GM19023 (cell line): ENCODE data around the gene CCDC190.
"Not testable (repeated sequence)": the region's sequence is repeated elsewhere in the genome, so short reads cannot be mapped to it uniquely, and the experiment has no call there.

Experiments used
- ATAC-seq: cut with Tn5 transposase; IDR thresholded peaks from one replicate; pipeline ENCODE4 v1.9.1; 2021; ENCODE audit warnings: mild to moderate bottlenecking, moderate library complexity; ENCODE audit not compliant: unreplicated experiment

CCDC190 gene

GRCh38 chr1:162878000-162878596, 17.1 kb upstream of the CCDC190 start:
- no peak for ATAC-seq

- ATAC-seq, result no peak
Measured at GRCh38 chr1:162877412-162877811, 16.4 kb upstream of the CCDC190 start.

DNA sequence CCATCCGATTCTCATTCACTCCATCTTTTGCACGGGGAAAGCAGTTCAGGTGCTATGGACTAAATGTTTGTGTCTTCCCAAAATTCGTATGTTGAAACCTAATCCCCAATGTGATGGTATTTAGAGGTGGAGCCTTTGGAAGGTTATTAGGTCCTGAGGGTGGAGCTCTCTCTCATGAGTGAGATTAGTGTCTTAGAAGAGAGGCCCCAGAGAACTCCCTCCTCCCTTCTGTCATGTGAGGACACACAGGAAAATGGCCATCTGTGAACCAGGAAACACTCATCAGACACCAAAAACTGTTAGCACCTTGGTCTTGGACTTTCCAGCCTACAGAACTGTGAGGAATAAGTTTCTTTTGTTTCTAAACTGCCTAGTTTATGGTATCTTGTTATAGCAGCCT, 15.8 kb upstream of the CCDC190 start:
- ATAC-seq, result no peak

- no peak for ATAC-seq
Measured at GRCh38 chr1:162873671-162874666, 13.0 kb upstream of the CCDC190 start.

- ATAC-seq, result no peak
Measured at GRCh38 chr1:162872981-162873380, 12.0 kb upstream of the CCDC190 start.

GRCh38 chr1:162871417-162871816, 10.4 kb upstream of the CCDC190 start:
- ATAC-seq, result not testable (repeated sequence)

- no peak for ATAC-seq
Measured at GRCh38 chr1:162868972-162869371, 8.0 kb upstream of the CCDC190 start.

GRCh38 chr1:162861625-162862024, 650 bp upstream of the CCDC190 start:
- no peak for ATAC-seq

- ATAC-seq, result no peak
Measured at GRCh38 chr1:162859191-162859590, 1.8 kb downstream of the CCDC190 start.

DNA sequence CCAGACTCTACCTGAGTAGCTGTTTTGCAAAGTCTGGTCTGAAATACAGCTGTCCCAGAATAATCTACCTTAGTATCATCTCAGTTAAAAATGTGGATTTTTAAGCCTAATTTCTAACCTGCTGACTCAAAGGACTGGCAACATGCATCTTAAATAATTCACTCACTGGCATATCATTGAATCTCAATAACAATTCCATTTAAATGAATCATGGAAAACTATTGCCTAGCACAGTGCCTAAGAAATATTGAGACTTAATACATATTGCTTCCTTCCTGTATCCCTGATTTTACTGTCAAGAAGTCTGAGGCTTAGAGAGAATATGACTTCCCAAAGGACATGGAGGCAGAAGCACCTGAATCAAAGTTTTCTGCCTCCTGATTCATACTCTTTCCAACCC, 3.1 kb downstream of the CCDC190 start:
- ATAC-seq, result no peak

- no peak for ATAC-seq
Measured at GRCh38 chr1:162856260-162856659, 4.7 kb downstream of the CCDC190 start.

DNA sequence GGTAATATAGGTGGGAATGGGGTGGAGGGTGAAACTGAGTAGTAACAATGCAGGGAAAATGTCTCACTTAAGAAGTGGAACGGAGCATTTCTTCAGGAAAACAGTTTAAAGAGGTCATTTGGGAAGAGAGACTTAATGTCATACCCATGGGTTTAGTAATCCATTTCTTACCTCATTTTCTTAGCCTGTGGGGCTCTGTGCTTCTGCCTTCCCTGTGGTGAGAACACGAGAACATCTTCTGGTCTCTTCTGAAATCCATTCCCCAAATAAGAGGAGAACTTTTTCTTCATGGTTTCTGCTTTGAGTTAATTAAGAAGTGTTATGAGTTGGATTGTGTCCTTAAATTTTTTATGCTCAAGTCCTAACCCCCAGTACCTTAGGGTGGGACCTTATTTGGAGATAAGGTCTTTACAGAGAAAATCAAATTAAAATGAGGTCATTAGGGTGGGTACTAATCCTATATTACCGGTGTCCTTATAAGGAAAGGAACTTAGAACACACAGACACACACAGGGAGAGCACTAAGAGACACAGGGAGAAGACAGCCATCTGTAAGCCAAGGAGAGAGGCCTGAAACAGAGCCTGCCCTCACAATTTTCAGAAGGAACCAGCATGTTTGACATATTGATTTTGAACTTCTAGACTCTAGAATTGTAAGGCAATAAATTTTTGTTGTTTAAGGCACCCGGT, 5.4 kb downstream of the CCDC190 start:
- ATAC-seq, result no peak

- ATAC-seq, result peak; percentile 62
Measured at GRCh38 chr1:162854245-162854882, 6.6 kb downstream of the CCDC190 start.

GRCh38 chr1:162851341-162851740, 9.6 kb downstream of the CCDC190 start:
- ATAC-seq, result no peak

DNA sequence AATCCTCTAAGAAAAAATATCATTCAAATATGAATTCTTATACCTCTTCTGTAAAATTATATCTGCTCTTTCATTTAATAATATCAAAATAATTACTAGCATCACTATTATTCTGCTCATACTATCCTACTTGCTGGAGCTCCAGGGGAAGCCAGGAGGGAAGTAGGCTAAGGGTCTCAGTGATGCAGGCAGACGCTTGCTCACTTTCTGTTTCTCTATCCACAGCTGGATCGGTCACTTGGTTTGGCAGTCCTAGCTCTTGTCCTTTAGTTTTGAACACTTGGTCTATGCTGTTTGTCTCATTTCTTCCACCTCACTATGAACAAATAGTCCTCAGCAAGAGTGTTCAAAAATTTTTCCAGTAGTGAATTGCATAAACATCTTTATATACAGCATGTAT, 11.3 kb downstream of the CCDC190 start:
- ATAC-seq, result no peak

GRCh38 chr1:162847839-162848453, 13.0 kb downstream of the CCDC190 start:
- ATAC-seq, result peak; percentile 60

- no peak for ATAC-seq
Measured at GRCh38 chr1:162846256-162847212, 14.4 kb downstream of the CCDC190 start.

GRCh38 chr1:162844153-162844552, 16.8 kb downstream of the CCDC190 start:
- no peak for ATAC-seq

DNA sequence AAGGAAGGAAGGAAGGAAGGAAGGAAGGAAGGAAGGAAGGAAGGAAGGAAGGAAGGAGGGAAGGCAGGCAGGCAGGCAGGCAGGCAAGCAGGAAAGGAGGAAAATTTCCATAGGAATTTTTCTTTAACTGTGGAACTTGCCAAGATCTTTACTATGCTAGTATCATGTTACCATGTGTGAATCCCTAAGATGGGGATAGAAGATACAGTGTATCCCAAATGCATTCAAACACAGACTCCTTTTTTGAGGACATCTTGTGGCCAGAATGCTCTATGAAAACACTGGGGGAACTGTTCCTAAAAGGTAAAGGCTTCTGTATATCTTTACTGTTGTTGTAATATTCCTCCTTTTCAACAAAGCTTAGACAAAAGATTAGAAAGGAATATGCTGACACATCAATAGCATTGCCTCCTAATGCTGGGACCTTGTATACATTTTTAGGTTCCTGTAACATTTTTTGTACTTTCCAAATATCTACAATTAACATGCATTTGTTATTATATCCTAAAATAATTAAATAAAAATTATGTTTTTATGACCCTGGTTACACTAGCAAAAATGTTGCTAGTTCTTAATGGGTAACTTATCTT, 20.6 kb downstream of the CCDC190 start:
- ATAC-seq, result no peak
